Measurements from ENCODE around the gene EPHB2.
"Not testable (repeated sequence)": the region's sequence is repeated elsewhere in the genome, so short reads cannot be mapped to it uniquely, and the experiment has no call there.

The EPHB2 gene

GRCh38 chr1:22830757-22831340 lies 120.2 kb downstream of the EPHB2 start:
- Mint-ChIP-seq H3K36me3 (no peaks in the 10 kb centered on the region), H3K4me3 (no peak overlapping the region), H3K27me3 (peaks cover 8% of the 10 kb centered on the region), H3K4me1 (no peaks in the 10 kb centered on the region), H3K27ac (no peak overlapping the region), H3K9me3 (no peaks in the 10 kb centered on the region)
- CTCF ChIA-PET: no interaction called here
- DNase-seq: no peak

- DNase-seq: no peak
- Mint-ChIP-seq H3K9me3 (no peaks in the 10 kb centered on the region), H3K27ac (no peak overlapping the region), H3K4me3 (no peak overlapping the region), H3K36me3 (no peaks in the 10 kb centered on the region), H3K4me1 (no peaks in the 10 kb centered on the region), H3K27me3 (peaks cover 15% of the 10 kb centered on the region)
- CTCF ChIA-PET: no interaction called here
These were observed 121.2 kb downstream of the EPHB2 start for GRCh38 chr1:22831729-22832413.

GRCh38 chr1:22832414-22832786 lies 121.8 kb downstream of the EPHB2 start:
- Mint-ChIP-seq H3K27me3 (peaks cover 15% of the 10 kb centered on the region), H3K4me3 (no peak overlapping the region), H3K9me3 (no peaks in the 10 kb centered on the region), H3K36me3 (no peaks in the 10 kb centered on the region), H3K27ac (no peak overlapping the region), H3K4me1 (no peaks in the 10 kb centered on the region)
- CTCF ChIA-PET: no interaction called here
- no peak for DNase-seq

- Mint-ChIP-seq H3K27ac (no peak overlapping the region), H3K4me3 (no peak overlapping the region), H3K36me3 (no peaks in the 10 kb centered on the region), H3K9me3 (no peaks in the 10 kb centered on the region), H3K27me3 (peaks cover 15% of the 10 kb centered on the region), H3K4me1 (no peaks in the 10 kb centered on the region)
- CTCF ChIA-PET: no interaction called here
- no peak for DNase-seq
These were observed 123.1 kb downstream of the EPHB2 start for GRCh38 chr1:22833699-22834098.

GRCh38 chr1:22834420-22834819 lies 123.8 kb downstream of the EPHB2 start:
- DNase-seq, H3K27ac Mint-ChIP-seq, H3K4me1 Mint-ChIP-seq, H3K9me3 Mint-ChIP-seq, H3K4me3 Mint-ChIP-seq, H3K36me3 Mint-ChIP-seq, CTCF ChIA-PET: not testable (repeated sequence)
- H3K27me3 Mint-ChIP-seq: peaks cover 21% of the 10 kb centered on the region

- DNase-seq: no peak
- Mint-ChIP-seq H3K9me3 (no peaks in the 10 kb centered on the region), H3K4me1 (no peaks in the 10 kb centered on the region), H3K27ac (no peak overlapping the region), H3K4me3 (no peak overlapping the region), H3K27me3 (peaks cover 21% of the 10 kb centered on the region), H3K36me3 (no peaks in the 10 kb centered on the region)
- CTCF ChIA-PET: no interaction called here
These were observed 125.1 kb downstream of the EPHB2 start for GRCh38 chr1:22835636-22836319.

- Mint-ChIP-seq H3K4me1 (no peaks in the 10 kb centered on the region), H3K27ac (no peak overlapping the region), H3K4me3 (no peak overlapping the region), H3K27me3 (peaks cover 20% of the 10 kb centered on the region), H3K36me3 (no peaks in the 10 kb centered on the region), H3K9me3 (no peaks in the 10 kb centered on the region)
- DNase-seq: no peak
- CTCF ChIA-PET: no interaction called here
These were observed 126.2 kb downstream of the EPHB2 start for GRCh38 chr1:22836850-22837249.

GRCh38 chr1:22837332-22837731 lies 126.7 kb downstream of the EPHB2 start:
- no peaks in the 10 kb centered on the region for H3K9me3 Mint-ChIP-seq
- CTCF ChIA-PET: no interaction called here
- no peak for DNase-seq
- peaks cover 19% of the 10 kb centered on the region for H3K27me3 Mint-ChIP-seq
- no peaks in the 10 kb centered on the region for H3K36me3 Mint-ChIP-seq
- H3K4me1 Mint-ChIP-seq: no peaks in the 10 kb centered on the region
- H3K4me3 Mint-ChIP-seq: no peak overlapping the region
- H3K27ac Mint-ChIP-seq: no peak overlapping the region

GRCh38 chr1:22838965-22839364 lies 128.3 kb downstream of the EPHB2 start:
- H3K4me1 Mint-ChIP-seq: no peaks in the 10 kb centered on the region
- no peak for DNase-seq
- H3K4me3 Mint-ChIP-seq: no peak overlapping the region
- H3K27ac Mint-ChIP-seq: no peak overlapping the region
- H3K36me3 Mint-ChIP-seq: no peaks in the 10 kb centered on the region
- CTCF ChIA-PET: no interaction called here
- peaks cover 24% of the 10 kb centered on the region for H3K27me3 Mint-ChIP-seq
- H3K9me3 Mint-ChIP-seq: no peaks in the 10 kb centered on the region

GRCh38 chr1:22839806-22840205 lies 129.2 kb downstream of the EPHB2 start:
- no peaks in the 10 kb centered on the region for H3K9me3 Mint-ChIP-seq
- DNase-seq: no peak
- no peaks in the 10 kb centered on the region for H3K36me3 Mint-ChIP-seq
- H3K4me3 Mint-ChIP-seq: no peak overlapping the region
- H3K27ac Mint-ChIP-seq: no peak overlapping the region
- CTCF ChIA-PET: no interaction called here
- H3K4me1 Mint-ChIP-seq: no peaks in the 10 kb centered on the region
- H3K27me3 Mint-ChIP-seq: peaks cover 24% of the 10 kb centered on the region

- H3K4me3 Mint-ChIP-seq: no peak overlapping the region
- no peaks in the 10 kb centered on the region for H3K36me3 Mint-ChIP-seq
- H3K9me3 Mint-ChIP-seq: no peaks in the 10 kb centered on the region
- CTCF ChIA-PET: no interaction called here
- H3K27me3 Mint-ChIP-seq: peaks cover 25% of the 10 kb centered on the region
- H3K27ac Mint-ChIP-seq: no peak overlapping the region
- no peak for DNase-seq
- H3K4me1 Mint-ChIP-seq: no peaks in the 10 kb centered on the region
These were observed 130.5 kb downstream of the EPHB2 start for GRCh38 chr1:22841142-22841541.

- CTCF ChIA-PET: no interaction called here
- H3K36me3 Mint-ChIP-seq: no peaks in the 10 kb centered on the region
- no peak overlapping the region for H3K27ac Mint-ChIP-seq
- H3K4me1 Mint-ChIP-seq: no peaks in the 10 kb centered on the region
- DNase-seq: no peak
- H3K27me3 Mint-ChIP-seq: peaks cover 27% of the 10 kb centered on the region
- H3K4me3 Mint-ChIP-seq: no peak overlapping the region
- no peaks in the 10 kb centered on the region for H3K9me3 Mint-ChIP-seq
These were observed 131.2 kb downstream of the EPHB2 start for GRCh38 chr1:22841860-22842281.

GRCh38 chr1:22843441-22844183 lies 133.0 kb downstream of the EPHB2 start:
- DNase-seq, H3K4me1 Mint-ChIP-seq, H3K9me3 Mint-ChIP-seq, H3K27ac Mint-ChIP-seq, H3K36me3 Mint-ChIP-seq, CTCF ChIA-PET, H3K4me3 Mint-ChIP-seq: not testable (repeated sequence)
- H3K27me3 Mint-ChIP-seq: peaks cover 45% of the 10 kb centered on the region

GRCh38 chr1:22844621-22845020 lies 134.0 kb downstream of the EPHB2 start:
- Mint-ChIP-seq H3K9me3 (no peaks in the 10 kb centered on the region), H3K4me3 (no peak overlapping the region), H3K4me1 (no peaks in the 10 kb centered on the region), H3K27me3 (peaks cover 46% of the 10 kb centered on the region), H3K27ac (no peak overlapping the region), H3K36me3 (no peaks in the 10 kb centered on the region)
- CTCF ChIA-PET: no interaction called here
- DNase-seq: no peak
